Amniotic epithelial cell (primary cell): ENCODE data around the gene RNF144A.
"Not testable (repeated sequence)": the region's sequence is repeated elsewhere in the genome, so short reads cannot be mapped to it uniquely, and the experiment has no call there.

Experiments used
- DNase-seq: peaks from one replicate; pipeline ENCODE4 v3.0.0-alpha.2; 2010; ENCODE audit warnings: low read depth

RNF144A gene

DNA sequence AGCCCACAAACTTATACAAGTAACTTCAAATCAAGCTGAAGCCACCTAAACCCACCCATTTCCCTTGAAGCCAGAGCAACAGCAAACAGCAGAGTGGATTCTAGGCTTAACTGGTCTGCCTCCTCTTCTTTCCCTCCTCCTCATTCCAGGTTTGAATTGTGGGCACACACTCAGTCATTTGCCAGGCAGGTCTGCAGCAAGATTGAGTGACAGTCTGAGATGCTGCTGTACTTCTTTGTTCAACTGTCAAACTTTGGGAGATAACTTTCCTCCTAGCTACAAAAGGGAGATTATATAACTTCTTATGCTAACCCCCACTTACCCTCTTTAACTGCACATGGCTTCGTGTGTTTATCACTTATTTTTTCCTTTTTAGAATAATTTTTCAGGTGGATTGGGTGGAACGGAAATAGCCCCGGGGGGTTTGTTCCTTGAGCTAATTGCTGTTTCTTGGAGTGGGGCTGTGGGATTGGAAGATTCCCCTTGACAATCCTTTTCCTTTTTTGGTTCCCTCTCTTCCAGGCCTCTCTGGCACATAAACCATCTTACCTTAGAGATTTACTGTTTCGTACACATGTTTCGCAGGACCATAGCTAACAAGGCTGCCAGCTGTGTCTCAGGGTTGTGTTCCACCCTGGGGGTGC lies 55.0 kb downstream of the RNF144A start:
- DNase-seq, result no peak

- DNase-seq, result no peak
Observed at GRCh38 chr2:6973895-6974545, 56.8 kb downstream of the RNF144A start.

DNA sequence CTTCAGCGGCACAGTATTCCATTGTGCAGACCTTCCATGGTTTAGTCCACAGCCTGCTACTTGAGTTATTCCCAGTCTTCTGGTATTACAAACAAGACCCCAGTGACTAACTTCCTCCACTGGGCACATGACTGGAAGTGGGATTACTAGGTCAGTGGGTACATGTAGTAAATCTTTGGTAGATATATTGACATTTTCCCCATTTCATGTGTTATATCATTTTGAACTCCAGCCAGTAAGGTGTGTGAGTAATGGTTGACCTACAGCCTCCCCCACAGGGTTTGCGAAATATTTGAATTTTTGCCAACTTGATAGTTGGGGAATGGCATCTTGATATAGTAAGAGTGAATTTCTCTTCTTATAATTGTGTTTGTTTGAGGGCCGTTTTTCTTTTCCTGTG lies 58.8 kb downstream of the RNF144A start:
- peak; percentile 37 for DNase-seq

- peak; percentile 29 for DNase-seq
Observed at GRCh38 chr2:6977113-6977741, 60.0 kb downstream of the RNF144A start.

- DNase-seq, result peak; percentile 71
Observed at GRCh38 chr2:6977786-6978185, 60.6 kb downstream of the RNF144A start.

DNA sequence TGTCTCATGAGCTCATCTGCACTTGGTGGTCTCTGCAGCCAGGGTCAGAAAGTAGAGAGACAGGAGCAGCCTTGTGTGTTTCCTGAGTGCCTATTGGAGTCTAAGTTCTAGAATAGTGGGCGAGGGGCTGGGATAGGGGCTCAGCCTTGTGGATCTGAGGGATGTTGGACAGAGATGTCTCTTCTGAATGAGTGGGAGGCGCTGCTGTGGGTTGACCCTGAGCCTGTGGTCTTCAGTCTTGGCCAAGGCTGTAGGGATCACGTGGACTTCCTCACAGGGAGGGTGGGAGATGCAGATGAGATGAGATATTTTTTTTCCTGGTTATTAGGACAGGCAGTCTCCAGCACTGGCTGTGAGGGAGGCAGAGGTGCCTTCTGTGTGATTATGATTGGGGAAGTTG lies 61.8 kb downstream of the RNF144A start:
- DNase-seq, result no peak

GRCh38 chr2:6982449-6982848 lies 65.2 kb downstream of the RNF144A start:
- no peak for DNase-seq

DNA sequence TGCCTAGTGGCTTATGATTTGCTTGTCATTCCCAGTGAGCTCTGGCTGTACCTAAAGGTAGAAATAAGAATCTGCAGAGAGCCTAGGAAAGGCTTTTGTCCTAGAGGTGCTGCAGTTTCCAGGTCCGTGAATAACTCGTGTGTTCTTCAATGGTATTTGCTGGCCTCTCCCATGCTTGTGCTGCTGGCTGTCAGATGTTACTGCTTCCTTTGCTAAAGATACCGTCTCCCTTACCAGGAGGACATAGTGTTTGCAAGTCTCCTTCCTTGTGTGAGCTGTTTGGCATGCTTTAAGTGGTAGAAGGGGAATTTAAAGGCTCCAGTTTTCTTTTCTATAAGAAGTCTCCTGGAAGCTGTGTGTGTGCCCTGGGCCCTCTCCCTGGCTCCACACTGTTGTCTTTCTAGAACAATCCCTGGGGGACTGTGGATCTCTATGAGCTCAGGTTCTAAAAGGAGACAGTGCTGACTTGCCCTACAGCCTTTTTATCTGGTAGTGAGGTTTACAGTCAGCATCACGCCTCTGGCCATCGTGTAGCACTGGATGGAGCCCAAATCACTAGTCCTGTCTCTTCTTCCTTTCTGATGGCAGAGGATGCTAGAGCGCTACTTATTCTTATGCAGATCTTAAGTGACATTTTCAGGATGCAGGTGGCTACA lies 65.8 kb downstream of the RNF144A start:
- peak; percentile 17 for DNase-seq

GRCh38 chr2:6986301-6986911 lies 69.2 kb downstream of the RNF144A start:
- peak; percentile 66 for DNase-seq

DNA sequence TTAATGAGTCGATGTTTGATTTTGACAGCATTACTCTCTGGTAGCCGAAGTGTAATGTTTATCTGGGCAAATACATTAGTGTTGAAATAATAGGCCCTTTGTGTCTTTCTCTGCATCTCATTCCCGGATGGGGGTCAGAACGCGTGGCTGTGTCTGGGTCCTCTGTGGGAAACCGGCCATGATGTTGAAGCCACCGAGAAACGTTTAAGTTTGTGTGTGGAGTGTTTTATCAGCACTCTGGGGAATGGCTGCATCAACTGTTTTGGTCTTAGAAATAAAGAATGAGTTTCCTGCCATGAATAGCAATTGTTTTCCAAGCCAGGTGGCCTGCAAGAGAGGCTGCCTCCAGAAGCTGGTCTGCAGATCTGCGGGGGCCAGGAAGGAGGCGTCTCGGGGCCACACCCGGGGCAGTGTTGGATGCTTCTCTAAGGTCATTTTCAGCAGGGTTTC lies 69.7 kb downstream of the RNF144A start:
- DNase-seq, result no peak

DNA sequence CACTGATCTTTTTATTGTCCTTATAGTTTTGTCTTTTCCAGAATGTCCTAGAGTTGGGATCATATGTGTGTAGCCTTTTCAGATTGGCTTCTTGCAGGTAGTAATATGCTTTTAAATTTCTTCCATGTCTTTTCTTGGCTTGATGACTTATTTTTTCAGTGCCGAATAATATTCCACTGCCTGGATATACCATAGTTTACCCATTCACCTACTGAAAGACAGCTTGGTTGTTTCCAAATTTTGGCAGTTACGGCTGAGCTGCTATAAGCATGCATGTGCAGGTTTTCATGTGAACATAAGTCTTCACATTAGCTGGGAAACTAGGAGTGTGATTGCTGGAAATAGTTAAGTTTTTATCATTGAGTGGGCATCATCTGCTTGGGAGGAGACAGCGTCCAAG lies 73.7 kb downstream of the RNF144A start:
- no peak for DNase-seq

- DNase-seq, result no peak
Observed at GRCh38 chr2:6992794-6993228, 75.6 kb downstream of the RNF144A start.

DNA sequence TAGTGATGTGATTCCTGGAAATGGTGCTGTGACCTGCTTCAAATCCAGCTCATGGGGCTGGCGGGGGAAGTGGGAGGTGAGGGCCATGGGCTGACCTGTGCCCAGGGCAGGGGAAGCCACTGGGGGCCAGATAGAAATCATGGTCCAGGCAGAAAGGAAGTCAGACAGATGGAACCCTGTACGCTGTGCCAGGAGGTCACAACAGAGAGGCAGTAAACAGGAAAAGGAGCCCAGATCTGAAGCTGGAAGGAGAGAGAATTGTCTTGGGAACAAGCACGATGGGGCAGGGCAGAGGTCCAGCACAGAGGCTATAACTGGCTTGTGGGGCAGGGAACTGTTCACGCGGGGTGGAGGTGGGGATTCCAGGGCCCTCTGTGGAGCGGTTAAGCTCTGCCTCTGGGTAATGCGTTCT lies 76.0 kb downstream of the RNF144A start:
- DNase-seq, result no peak

- no peak for DNase-seq
Observed at GRCh38 chr2:6993936-6994335, 76.7 kb downstream of the RNF144A start.

DNA sequence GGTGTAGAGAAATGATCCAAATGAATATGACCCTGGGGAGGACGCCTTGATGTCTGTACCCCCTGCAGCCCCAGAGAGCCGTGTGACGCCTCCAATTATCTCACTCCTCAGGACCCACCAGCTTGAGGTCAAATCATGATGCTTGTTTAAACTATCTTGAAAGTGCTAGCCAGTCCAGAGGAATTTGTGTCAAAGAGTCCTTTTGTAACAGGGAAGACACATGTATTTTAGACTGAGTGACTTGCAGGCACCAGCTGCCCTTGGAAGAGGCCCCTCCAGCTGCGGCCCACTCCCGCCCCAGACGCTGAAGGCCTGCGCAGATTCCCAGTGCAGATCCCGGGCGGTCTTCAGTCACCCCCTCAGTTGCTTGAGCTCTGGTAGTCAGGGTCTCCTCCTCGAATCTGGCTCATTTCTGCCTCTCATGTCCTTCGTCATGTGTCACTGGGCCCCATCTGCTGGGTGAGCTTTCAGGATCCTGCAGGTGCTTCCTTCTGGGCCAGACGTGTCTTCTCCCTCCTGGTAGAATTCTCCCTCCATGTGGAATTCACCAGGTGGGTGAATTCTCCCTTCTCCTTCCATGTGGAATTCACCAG lies 77.4 kb downstream of the RNF144A start:
- no peak for DNase-seq

GRCh38 chr2:6995391-6996097 lies 78.3 kb downstream of the RNF144A start:
- DNase-seq, result no peak

DNA sequence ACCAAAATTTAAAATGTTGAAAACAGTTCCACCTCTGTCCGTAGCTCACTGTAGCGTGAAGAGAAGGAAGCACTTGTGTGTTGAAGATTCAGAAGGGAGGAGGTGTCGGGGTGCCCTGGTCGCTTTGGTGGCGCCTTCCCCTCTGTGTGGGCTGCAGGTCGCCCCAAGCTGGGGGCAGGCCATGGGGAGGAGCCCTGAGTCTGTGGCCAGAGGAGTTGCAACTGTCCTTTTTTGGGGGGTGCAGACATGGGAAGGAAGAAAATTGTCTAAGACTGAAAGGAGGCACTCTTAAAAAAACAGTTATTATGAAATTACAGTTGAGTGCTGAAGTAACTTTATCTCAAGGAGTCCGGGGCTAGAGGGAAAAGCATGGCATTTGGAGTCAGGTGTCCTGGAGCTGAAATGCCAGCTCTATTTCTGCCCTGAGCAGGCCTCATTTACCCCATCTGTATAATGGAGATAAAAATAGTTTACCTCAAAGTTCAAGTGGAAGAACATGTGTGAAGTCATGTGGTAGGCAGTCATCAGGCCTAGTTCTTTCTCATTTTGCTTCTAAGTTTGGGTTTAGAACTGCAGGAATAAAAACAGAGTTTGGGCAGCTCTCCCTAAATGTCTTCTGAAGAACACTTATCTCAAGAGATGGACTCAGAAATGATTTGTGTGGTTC lies 82.1 kb downstream of the RNF144A start:
- no peak for DNase-seq

DNA sequence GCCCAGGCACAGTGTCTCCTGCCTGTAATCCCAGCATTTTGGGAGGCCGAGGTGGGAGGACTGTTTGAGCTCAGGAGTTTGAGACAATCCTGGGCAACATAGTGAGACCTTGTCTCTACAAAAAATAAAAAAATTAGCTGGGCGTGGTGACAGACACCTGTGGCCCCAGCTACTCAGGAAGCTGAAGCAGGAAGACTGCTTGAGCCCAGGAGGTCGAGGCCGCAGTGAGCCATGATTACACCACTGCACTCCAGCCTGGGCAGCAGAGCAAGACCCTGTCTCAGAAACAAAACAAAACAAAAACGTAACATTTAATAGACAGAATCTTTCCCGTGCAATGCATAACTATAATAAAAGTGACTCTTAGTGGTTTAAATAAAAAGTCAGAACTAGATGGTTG lies 84.2 kb downstream of the RNF144A start:
- not testable (repeated sequence) for DNase-seq

GRCh38 chr2:7003895-7004294 lies 86.7 kb downstream of the RNF144A start:
- DNase-seq, result no peak

- DNase-seq, result no peak
Observed at GRCh38 chr2:7004636-7005035, 87.4 kb downstream of the RNF144A start.

DNA sequence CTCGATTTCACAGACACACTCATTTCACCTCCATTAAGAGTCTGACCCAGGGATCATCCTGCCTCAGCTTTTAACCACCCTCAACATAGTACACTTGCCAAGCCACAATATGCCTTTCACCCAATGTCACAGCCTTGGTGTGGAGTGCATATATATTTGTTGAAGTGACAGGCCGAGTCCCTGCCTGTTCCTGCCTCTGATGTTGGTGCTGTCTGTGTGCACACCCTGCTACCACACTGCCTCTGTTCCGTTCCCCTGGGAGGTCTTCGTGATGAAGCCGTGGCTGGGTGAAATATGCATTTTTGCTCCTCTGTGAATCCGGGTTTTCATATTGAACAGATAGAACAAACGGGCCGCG lies 90.3 kb downstream of the RNF144A start:
- no peak for DNase-seq
